CD4-positive, alpha-beta memory T cell (primary cell): ENCODE data around the gene CSNK1G2. TPM values are rescaled to one million over a fixed set of nuclear protein-coding genes. Genes with fewer than 3 reads are reported as not detected.

Experiments
- CTCF ChIA-PET: fragments of 350-600 bp; sonication (Branson Sonifier 250); formaldehyde crosslinking; loops from one replicate; lab custom pipeline; 2021; ENCODE audit warnings: inconsistent platforms; ENCODE audit not compliant: partially characterized antibody; lab: Charles Lee
- POLR2A ChIA-PET: fragments of 350-600 bp; sonication (Branson Sonifier 250); formaldehyde crosslinking; loops from one replicate; lab custom pipeline; 2021; ENCODE audit not compliant: partially characterized antibody; lab: Charles Lee
- DNase-seq, 5 donors: peaks; one replicate each; pipeline versions ENCODE4 v3.0.0 to v3.0.0-alpha.2; 2020 to 2022; ENCODE audit warnings: mixed read lengths in 1 of 5
- H3K27ac ChIP-seq: one replicate; pipeline ENCODE4 v1.7.0; 2013; ENCODE audit warnings: low read depth, low read length
- H3K27me3 ChIP-seq: 2 replicates; pipeline ENCODE4 v1.7.0; 2013; ENCODE audit warnings: mild to moderate bottlenecking, low read length, moderate library complexity; ENCODE audit not compliant: insufficient read depth
- H3K36me3 ChIP-seq: 2 replicates; pipeline ENCODE4 v1.7.0; 2013; ENCODE audit warnings: mild to moderate bottlenecking, low read length, moderate library complexity; ENCODE audit not compliant: insufficient read depth
- H3K4me1 ChIP-seq: 2 replicates; pipeline ENCODE4 v1.7.0; 2013; ENCODE audit warnings: mild to moderate bottlenecking, low read length, moderate library complexity; ENCODE audit not compliant: insufficient read depth
- H3K4me3 ChIP-seq, 2 donors: one replicate each; pipeline ENCODE4 v1.7.0; 2013; ENCODE audit warnings: low read length in 2 of 2, mild to moderate bottlenecking in 1 of 2
- H3K9me3 ChIP-seq, 2 donors: one replicate each; pipeline ENCODE4 v1.7.0; 2013; ENCODE audit warnings: low read length in 2 of 2, control low read depth in 1 of 2; ENCODE audit not compliant: control insufficient read depth in 1 of 2
- H3K27ac Mint-ChIP-seq, 7 donors: one replicate each; pipeline ENCODE4 v1.8.0; 2020 to 2021; ENCODE audit warnings: mixed read lengths in 7 of 7, mild to moderate bottlenecking in 6 of 7, inconsistent platforms in 3 of 7, moderate library complexity in 3 of 7
- H3K27me3 Mint-ChIP-seq, 2 donors: one replicate each; pipeline ENCODE4 v1.8.0; 2020 to 2021; ENCODE audit warnings: mixed read lengths in 2 of 2
- H3K36me3 Mint-ChIP-seq, 2 donors: one replicate each; pipeline ENCODE4 v1.8.0; 2020 to 2021; ENCODE audit warnings: mixed read lengths in 2 of 2, inconsistent platforms in 1 of 2, mild to moderate bottlenecking in 1 of 2
- H3K4me1 Mint-ChIP-seq, 4 donors: one replicate each; pipeline ENCODE4 v1.8.0; 2020 to 2021; ENCODE audit warnings: mixed read lengths in 4 of 4, mild to moderate bottlenecking in 1 of 4
- H3K4me3 Mint-ChIP-seq, 8 donors: one replicate each; pipeline ENCODE4 v1.8.0; 2020 to 2021; ENCODE audit warnings: mixed read lengths in 8 of 8, mild to moderate bottlenecking in 7 of 8, moderate library complexity in 6 of 8, inconsistent platforms in 3 of 8
- H3K9me3 Mint-ChIP-seq, 8 donors: one replicate each; pipeline ENCODE4 v1.8.0; 2020 to 2021; ENCODE audit warnings: mixed read lengths in 8 of 8, mild to moderate bottlenecking in 5 of 8, inconsistent platforms in 3 of 8, moderate library complexity in 1 of 8
- intact Hi-C: fragments of 100-400 bp; cut with micrococcal nuclease; formaldehyde crosslinking; loops from one replicate; pipeline ENCODE4 v1.15.1; 2023
- polyA plus RNA-seq, 2 donors: library from polyadenylated mRNA; unstranded; fragments of 300-500 nt; fragmentation: Illumina TruSeq; gene quantifications; one replicate each; pipeline ENCODE4 v1.2.3, GENCODE V29; 2021
- total RNA-seq, 2 experiments: library from RNA; stranded (reverse); gene quantifications; one replicate each; pipeline ENCODE4 v1.2.3, GENCODE V29; 2021

CSNK1G2 gene
- total and polyA plus RNA-seq, 4 experiments from 2014 or later = 11.3 to 144 (median 99.5) TPM

- Histone ChIP-seq H3K9me3 (no peaks in the 10 kb centered on the region), H3K27me3 (no peaks in the 10 kb centered on the region), H3K4me3 (no peak overlapping the region), H3K27ac (no peak overlapping the region), H3K36me3 (peaks cover 14% of the 10 kb centered on the region), H3K4me1 (peaks cover 7% of the 10 kb centered on the region)
- no peak for DNase-seq
- Mint-ChIP-seq H3K9me3 (no peaks in the 10 kb centered on the region), H3K4me1 (peaks cover 6 to 54% (median 17%) of the 10 kb centered on the region in 4 donors), H3K36me3 (peaks cover 0 to 11% of the 10 kb centered on the region in 2 donors), H3K27ac (peak overlapping the region in 1 of 7 donors; percentile 16), H3K27me3 (no peaks in the 10 kb centered on the region), H3K4me3 (peak overlapping the region in 1 of 8 donors; percentile 17)
- CTCF ChIA-PET = no interaction called here
- POLR2A ChIA-PET = interaction anchor here (1.5 kb wide), 1 partner anchor 11 kb away, joined by 5 read pairs; no protein-coding TSS in a partner anchor
- intact Hi-C loops = no loop called here
These were observed 12.6 kb downstream of the CSNK1G2 start for GRCh38 chr19:1953441-1954094.

DNA sequence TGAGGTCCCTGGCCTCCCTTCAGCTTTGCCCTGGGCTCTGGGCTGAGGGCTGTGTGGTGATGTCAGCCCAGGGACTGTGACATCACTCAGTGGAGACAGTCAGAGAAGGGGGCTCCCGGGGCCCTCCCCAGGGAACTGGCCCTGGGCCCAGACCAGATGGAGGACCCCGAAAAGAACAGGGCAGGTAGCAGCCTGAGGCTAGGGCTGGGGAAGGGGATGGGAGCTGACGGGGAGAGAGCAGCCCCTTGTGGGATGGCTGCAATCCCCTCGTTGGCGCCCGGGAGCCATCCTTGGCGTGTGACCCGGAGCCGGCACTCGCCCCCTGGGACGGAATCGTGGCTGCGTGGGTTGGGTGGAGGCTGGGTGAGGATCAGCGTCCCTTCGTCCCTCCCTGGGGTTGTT is 13.6 kb downstream of the CSNK1G2 start:
- Mint-ChIP-seq H3K27ac (no peak overlapping the region), H3K4me3 (no peak overlapping the region), H3K27me3 (no peaks in the 10 kb centered on the region), H3K4me1 (peaks cover 3 to 50% (median 12%) of the 10 kb centered on the region in 4 donors), H3K36me3 (peaks cover 0 to 11% of the 10 kb centered on the region in 2 donors), H3K9me3 (no peaks in the 10 kb centered on the region)
- Histone ChIP-seq H3K4me1 (peaks cover 3% of the 10 kb centered on the region), H3K36me3 (peaks cover 7% of the 10 kb centered on the region), H3K27ac (no peak overlapping the region), H3K27me3 (no peaks in the 10 kb centered on the region), H3K4me3 (no peak overlapping the region), H3K9me3 (no peaks in the 10 kb centered on the region)
- intact Hi-C loops = no loop called here
- DNase-seq = no peak
- POLR2A ChIA-PET = interaction anchor here (1.5 kb wide), 1 partner anchor 12 kb away, joined by 5 read pairs; no protein-coding TSS in a partner anchor
- CTCF ChIA-PET = no interaction called here

DNA sequence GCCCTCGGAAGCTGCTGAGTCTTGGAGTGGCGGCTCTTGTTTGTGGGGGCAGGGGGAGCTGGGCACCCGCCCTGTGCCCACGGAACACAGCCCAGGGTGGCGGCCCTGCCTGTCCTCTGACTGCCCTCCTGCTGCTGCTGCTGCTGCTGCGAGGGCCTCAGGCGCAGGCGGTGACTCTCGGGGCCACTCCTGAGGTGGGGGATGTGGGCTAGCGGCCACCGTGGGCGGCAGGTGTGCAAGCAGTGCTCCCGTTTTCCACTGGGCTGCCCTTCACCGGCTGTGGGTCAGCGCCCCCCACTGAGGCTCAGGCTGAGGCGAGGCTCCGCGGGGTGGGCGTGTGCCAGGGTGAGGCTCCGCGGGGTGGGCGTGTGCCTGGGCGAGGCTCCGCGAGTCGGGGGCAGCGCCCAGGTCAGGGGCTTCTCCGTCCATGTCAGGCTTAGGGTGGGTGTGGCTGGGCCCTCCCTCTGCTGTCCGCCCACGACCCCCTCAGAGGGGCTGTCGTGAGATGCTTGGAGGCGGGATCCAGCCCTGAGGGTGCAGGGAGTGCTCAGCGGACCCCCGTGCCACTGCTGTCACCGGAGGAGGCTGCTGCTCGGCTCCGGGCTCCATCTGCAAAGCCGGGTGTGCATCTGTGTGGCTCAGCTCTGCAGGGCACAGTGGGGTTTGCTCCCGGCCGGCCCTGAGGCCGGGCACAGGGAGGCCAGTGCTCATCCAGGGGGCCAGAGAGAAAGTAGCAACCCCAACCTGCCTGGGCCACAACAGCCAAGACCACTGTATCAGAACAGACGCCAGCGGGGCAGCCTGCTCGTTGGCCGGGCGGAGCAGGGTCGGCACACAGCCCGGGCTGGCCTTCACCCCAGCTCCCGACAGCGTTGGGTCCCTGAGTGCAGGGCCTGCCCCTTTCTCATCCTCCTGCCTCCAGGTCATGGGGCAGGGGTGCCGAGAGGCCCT is 14.5 kb downstream of the CSNK1G2 start:
- no peak overlapping the region for H3K27ac Mint-ChIP-seq
- no peaks in the 10 kb centered on the region for H3K27me3 Mint-ChIP-seq
- no peak for DNase-seq
- no peaks in the 10 kb centered on the region for H3K9me3 Mint-ChIP-seq
- H3K4me3 Mint-ChIP-seq = no peak overlapping the region
- Histone ChIP-seq H3K27ac (no peak overlapping the region), H3K27me3 (no peaks in the 10 kb centered on the region), H3K4me1 (peaks cover 3% of the 10 kb centered on the region), H3K36me3 (peaks cover 7% of the 10 kb centered on the region), H3K9me3 (no peaks in the 10 kb centered on the region), H3K4me3 (no peak overlapping the region)
- H3K4me1 Mint-ChIP-seq = peaks cover 3 to 46% (median 11%) of the 10 kb centered on the region in 4 donors
- intact Hi-C loops = no loop called here
- H3K36me3 Mint-ChIP-seq = peaks cover 0 to 8% of the 10 kb centered on the region in 2 donors
- POLR2A ChIA-PET = interaction anchor here (0.6 kb wide), 1 partner anchor 36 kb away, joined by 3 read pairs; no protein-coding TSS in a partner anchor
- CTCF ChIA-PET = no interaction called here

DNA sequence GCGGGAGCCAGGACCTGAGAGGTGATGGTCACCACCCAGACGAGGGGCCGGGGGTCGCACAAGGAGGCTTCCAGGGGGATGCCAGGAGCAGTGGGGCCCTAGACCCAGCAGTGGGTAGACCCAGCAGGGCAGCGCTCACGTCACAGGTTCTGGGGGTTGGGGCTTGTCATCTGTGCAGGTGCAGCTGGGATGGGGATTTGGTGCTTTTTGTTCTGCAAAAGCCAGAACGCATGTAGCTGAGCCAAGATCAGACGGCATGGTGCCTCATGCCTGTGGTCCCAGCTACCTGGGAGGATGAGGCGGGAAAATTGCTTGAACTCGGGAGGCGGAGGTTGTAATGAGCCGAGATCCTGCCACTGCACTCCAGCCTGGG is 15.1 kb downstream of the CSNK1G2 start:
- intact Hi-C loops = no loop called here
- Histone ChIP-seq H3K4me1 (peaks cover 3% of the 10 kb centered on the region), H3K27ac (no peak overlapping the region), H3K4me3 (no peak overlapping the region), H3K27me3 (no peaks in the 10 kb centered on the region), H3K36me3 (peaks cover 7% of the 10 kb centered on the region), H3K9me3 (no peaks in the 10 kb centered on the region)
- DNase-seq = no peak
- CTCF ChIA-PET = no interaction called here
- POLR2A ChIA-PET = interaction anchor here (0.6 kb wide), 1 partner anchor 36 kb away, joined by 3 read pairs; no protein-coding TSS in a partner anchor
- Mint-ChIP-seq H3K27me3 (no peaks in the 10 kb centered on the region), H3K27ac (peak overlapping the region in 3 of 7 donors; percentile 12 to 46 (median 36)), H3K9me3 (no peaks in the 10 kb centered on the region), H3K4me3 (no peak overlapping the region), H3K36me3 (peaks cover 0 to 9% of the 10 kb centered on the region in 2 donors), H3K4me1 (peaks cover 3 to 47% (median 12%) of the 10 kb centered on the region in 4 donors)

DNA sequence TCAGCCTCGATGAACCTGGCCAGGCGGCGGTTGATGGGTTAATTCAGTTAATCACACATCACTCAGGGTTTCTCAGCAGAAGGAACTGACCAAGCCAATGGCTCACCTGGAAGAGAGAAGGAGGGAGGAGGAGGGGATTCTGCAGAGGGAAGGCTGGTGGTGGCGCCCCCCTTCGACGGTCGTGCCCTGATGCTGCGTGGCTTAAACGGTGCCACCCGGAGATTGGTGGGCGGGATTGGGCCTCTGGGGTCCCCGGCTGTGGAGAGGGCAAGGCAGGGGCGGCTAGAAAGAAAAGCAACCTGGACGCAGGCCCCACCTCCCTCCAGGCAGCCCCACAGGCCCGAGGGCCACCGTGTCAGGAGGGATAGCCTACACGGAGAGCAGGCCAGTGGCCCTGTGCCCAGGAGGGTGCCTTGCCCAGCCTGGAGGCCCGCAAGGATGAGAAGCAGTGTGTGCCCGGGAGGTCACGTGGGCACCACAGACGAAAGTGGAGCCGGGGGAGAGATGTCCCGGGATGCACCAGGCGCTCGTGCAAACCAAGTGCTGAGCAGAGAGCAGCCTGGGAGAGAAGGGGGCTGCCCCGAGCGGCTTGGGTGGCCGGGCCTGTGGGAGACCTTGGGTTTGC is 16.0 kb downstream of the CSNK1G2 start:
- no peak overlapping the region for H3K27ac ChIP-seq
- H3K27ac Mint-ChIP-seq = peak overlapping the region in 1 of 7 donors; percentile 46
- H3K27me3 ChIP-seq = no peaks in the 10 kb centered on the region
- H3K4me1 ChIP-seq = peaks cover 3% of the 10 kb centered on the region
- H3K27me3 Mint-ChIP-seq = no peaks in the 10 kb centered on the region
- no peak overlapping the region for H3K4me3 Mint-ChIP-seq
- H3K36me3 ChIP-seq = peaks cover 7% of the 10 kb centered on the region
- no peak for DNase-seq
- no peak overlapping the region for H3K4me3 ChIP-seq
- intact Hi-C loops = no loop called here
- no peaks in the 10 kb centered on the region for H3K9me3 Mint-ChIP-seq
- POLR2A ChIA-PET = no interaction called here
- peaks cover 3 to 54% (median 13%) of the 10 kb centered on the region in 4 donors for H3K4me1 Mint-ChIP-seq
- no peaks in the 10 kb centered on the region for H3K9me3 ChIP-seq
- H3K36me3 Mint-ChIP-seq = peaks cover 0 to 13% of the 10 kb centered on the region in 2 donors
- CTCF ChIA-PET = interaction anchor here (0.6 kb wide), 1 partner anchor 132 kb away, joined by 3 read pairs; no protein-coding TSS in a partner anchor

DNA sequence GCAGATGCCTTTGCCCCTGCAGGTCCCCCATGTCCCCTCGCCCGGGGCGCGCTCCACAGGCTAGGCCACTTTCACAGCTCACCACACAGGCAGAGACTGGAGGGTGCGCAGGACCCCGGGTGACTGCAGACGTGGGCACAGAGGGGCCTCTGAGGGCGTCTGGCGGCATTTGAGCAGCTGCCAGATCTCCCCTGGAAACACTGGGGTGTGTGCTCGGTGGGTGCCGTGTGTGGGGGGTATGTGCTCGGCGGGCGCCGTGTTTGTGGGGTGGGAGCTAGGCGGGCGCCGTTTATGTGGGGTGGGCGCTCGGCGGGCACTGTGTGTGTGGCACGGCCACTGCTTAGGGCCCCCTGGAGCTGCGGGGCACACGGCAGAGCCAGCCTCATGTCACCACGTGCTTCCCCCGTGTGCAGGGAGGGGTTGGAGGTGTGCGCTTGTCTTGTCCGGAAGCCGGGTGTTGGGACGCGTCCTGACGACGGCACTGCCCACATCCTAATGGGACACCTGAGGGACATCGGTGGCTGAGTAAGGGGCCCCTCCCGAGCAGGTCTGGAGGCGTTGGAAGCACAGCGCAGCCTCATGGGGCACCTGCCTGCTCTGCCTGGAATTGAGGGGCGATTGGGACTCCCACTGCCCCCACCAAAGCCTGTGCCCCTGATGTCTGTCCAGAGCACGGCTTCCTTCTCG is 16.7 kb downstream of the CSNK1G2 start:
- intact Hi-C loops = no loop called here
- no peak overlapping the region for H3K4me3 ChIP-seq
- CTCF ChIA-PET = interaction anchor here (0.6 kb wide), 1 partner anchor 132 kb away, joined by 3 read pairs; no protein-coding TSS in a partner anchor

More for the DNA sequence above, 16.7 kb downstream of the CSNK1G2 start:
- no peaks in the 10 kb centered on the region for H3K27me3 ChIP-seq
- peaks cover 3% of the 10 kb centered on the region for H3K4me1 ChIP-seq
- POLR2A ChIA-PET = interaction anchor here (0.8 kb wide), 1 partner anchor 92 kb away, joined by 3 read pairs; no protein-coding TSS in a partner anchor
- no peak for DNase-seq
- H3K27ac ChIP-seq = no peak overlapping the region
- H3K27ac Mint-ChIP-seq = no peak overlapping the region
- H3K9me3 ChIP-seq = no peaks in the 10 kb centered on the region
- peaks cover 7% of the 10 kb centered on the region for H3K36me3 ChIP-seq
- H3K4me1 Mint-ChIP-seq = peaks cover 3 to 47% (median 12%) of the 10 kb centered on the region in 4 donors
- peaks cover 0 to 10% of the 10 kb centered on the region in 2 donors for H3K36me3 Mint-ChIP-seq
- no peaks in the 10 kb centered on the region for H3K9me3 Mint-ChIP-seq
- H3K4me3 Mint-ChIP-seq = no peak overlapping the region
- no peaks in the 10 kb centered on the region for H3K27me3 Mint-ChIP-seq
